Measurements from ENCODE around the gene DOP1B. TPM values are rescaled to one million over a fixed set of nuclear protein-coding genes. Genes with fewer than 3 reads are reported as not detected.

DOP1B gene
- total RNA-seq, 1 experiment from 2014 or later = 16.5 TPM

DNA sequence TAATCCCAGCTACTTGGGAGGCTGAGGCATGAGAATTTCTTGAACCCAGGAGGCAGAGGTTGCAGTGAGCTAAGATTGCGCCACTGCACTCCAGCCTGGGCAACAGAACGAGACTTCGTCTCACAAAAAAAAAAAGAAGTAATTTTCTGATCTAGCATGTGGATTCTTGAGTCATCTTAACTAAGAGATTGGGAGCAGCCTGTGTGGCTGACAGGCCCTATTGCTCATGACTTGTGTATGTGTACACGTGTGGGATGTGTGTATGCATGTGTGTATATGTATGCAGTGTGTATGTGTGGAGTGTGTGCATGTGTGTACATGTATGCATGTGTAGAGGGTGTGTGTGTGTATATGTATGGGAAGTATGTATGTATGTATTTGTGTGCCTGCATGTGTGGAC lies 29.5 kb downstream of the DOP1B start:
- Histone ChIP-seq H3K27me3 (replicated peaks; ENCODE audit: insufficient read depth, low read depth, low read length, poor library complexity) (no peaks in the 10 kb centered on the region), H3K4me3 (ENCODE audit: low read depth, low read length, poor library complexity, severe bottlenecking) (no peak overlapping the region), H3K27ac (ENCODE audit: low read depth, low read length, poor library complexity, severe bottlenecking) (no peak overlapping the region), H3K36me3 (ENCODE audit: insufficient read depth, low read length, poor library complexity, severe bottlenecking) (no peaks in the 10 kb centered on the region), H3K4me1 (ENCODE audit: insufficient read depth, low read length, poor library complexity, severe bottlenecking) (no peaks in the 10 kb centered on the region), H3K9me3 (ENCODE audit: low read depth, low read length, poor library complexity, severe bottlenecking) (no peaks in the 10 kb centered on the region)
- DNase-seq (ENCODE audit: low spot score) = no peak
- intact Hi-C loops (cut with micrococcal nuclease; ENCODE audit: unreplicated experiment) = no loop called here
- BruUV-seq (replicated peaks) = no TSS peak
- no peak for TF ChIP-seq EZH2 (IDR thresholded peaks at IDR 0.05; ENCODE audit: borderline replicate concordance, low read depth, low read length, poor library complexity, severe bottlenecking)
- TF ChIP-seq, protein P1, sequence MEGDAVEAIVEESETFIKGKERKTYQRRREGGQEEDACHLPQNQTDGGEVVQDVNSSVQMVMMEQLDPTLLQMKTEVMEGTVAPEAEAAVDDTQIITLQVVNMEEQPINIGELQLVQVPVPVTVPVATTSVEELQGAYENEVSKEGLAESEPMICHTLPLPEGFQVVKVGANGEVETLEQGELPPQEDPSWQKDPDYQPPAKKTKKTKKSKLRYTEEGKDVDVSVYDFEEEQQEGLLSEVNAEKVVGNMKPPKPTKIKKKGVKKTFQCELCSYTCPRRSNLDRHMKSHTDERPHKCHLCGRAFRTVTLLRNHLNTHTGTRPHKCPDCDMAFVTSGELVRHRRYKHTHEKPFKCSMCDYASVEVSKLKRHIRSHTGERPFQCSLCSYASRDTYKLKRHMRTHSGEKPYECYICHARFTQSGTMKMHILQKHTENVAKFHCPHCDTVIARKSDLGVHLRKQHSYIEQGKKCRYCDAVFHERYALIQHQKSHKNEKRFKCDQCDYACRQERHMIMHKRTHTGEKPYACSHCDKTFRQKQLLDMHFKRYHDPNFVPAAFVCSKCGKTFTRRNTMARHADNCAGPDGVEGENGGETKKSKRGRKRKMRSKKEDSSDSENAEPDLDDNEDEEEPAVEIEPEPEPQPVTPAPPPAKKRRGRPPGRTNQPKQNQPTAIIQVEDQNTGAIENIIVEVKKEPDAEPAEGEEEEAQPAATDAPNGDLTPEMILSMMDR (conservative IDR thresholded peaks at IDR 0.05; ENCODE audit: low read depth, low read length) = no peak
- POLR2A ChIA-PET (ENCODE audit: low non-redundant PET) = no interaction called here
- CTCF ChIA-PET = no interaction called here

DNA sequence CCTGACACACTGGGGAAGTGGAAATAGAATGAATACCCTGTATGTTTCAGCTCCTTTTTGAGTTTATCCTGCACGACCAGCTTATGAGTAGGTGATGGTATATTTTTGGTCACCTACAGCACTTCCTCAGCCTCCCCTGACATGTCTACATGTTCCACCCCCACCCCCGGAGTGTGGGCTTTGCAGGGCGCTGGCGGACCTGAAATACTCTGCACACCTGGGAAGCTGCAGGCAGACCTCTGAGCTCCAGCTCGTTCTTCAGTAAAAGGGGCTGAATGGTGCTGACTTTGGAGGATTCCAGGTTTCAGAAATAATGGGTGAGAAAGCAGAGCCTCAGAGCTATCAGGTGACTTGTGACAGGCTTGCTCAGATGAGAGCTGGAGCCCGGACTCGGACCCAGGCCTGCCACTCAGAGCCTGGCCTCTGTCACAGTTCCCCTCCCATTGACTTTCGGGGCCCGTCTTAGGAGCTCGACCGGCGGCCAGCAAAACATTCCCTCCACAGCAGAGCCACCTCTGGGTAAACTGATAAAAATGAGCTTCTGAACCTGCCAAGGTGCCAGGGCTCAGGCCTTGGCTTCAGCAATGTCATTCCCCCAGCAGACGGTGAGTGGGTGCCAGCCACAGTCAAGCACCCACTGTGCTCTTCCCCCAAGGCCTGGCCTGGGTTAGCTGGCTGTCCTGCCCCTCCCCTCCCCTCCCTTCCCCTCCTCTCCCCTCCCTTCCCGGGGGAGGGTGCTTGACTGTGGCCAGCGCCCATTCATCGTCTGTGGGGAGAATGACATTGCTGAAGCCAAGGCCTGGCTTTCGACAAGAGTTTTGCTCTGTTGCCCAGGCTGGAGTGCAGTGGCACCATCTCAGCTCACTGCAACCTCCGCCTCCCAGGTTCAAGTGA lies 30.1 kb downstream of the DOP1B start:
- intact Hi-C loops (cut with micrococcal nuclease; ENCODE audit: unreplicated experiment) = no loop called here
- POLR2A ChIA-PET (ENCODE audit: low non-redundant PET) = interaction anchor here (0.5 kb wide), 1 partner anchor 17 kb away, joined by 3 read pairs; no protein-coding TSS in a partner anchor
- no peaks in the 10 kb centered on the region for H3K36me3 ChIP-seq (ENCODE audit: insufficient read depth, low read length, poor library complexity, severe bottlenecking)
- no peak for DNase-seq (ENCODE audit: low spot score)
- TF ChIP-seq, protein P1 (conservative IDR thresholded peaks at IDR 0.05; ENCODE audit: low read depth, low read length) = no peak
- TF ChIP-seq EZH2 (IDR thresholded peaks at IDR 0.05; ENCODE audit: borderline replicate concordance, low read depth, low read length, poor library complexity, severe bottlenecking) = no peak
- H3K4me3 ChIP-seq (ENCODE audit: low read depth, low read length, poor library complexity, severe bottlenecking) = no peak overlapping the region
- CTCF ChIA-PET = no interaction called here
- H3K27ac ChIP-seq (ENCODE audit: low read depth, low read length, poor library complexity, severe bottlenecking) = no peak overlapping the region
- no peaks in the 10 kb centered on the region for H3K9me3 ChIP-seq (ENCODE audit: low read depth, low read length, poor library complexity, severe bottlenecking)
- no TSS peak for BruUV-seq (replicated peaks)
- H3K27me3 ChIP-seq (replicated peaks; ENCODE audit: insufficient read depth, low read depth, low read length, poor library complexity) = no peaks in the 10 kb centered on the region
- H3K4me1 ChIP-seq (ENCODE audit: insufficient read depth, low read length, poor library complexity, severe bottlenecking) = no peaks in the 10 kb centered on the region

DNA sequence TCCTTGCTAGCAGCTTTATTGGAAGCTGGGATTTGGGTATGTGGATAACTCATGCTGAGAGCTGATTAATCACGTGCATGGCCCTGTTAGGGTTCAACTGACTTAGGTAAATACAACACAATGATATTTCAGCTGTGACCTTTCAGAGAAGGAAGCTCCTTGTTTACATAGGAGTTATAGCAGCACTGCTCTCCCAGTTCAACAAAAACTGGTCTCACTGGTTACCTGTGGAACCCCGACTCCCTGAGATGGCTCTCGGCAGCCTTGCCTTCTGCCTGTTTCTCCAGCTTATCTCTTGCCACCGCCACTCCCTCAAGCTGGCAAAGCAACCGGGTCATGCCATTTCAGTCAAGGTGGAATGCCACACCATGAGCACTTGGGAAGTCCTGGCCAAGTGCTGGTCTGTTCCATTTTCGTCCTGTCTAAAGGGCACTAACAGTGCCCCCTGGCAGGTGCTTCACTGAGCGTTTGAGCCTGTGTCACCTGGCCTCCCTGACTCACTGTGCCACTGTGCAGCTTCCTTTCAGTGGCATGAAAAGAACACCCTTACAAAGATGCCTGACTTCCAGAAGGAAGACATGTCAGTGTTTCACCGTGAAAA lies 31.6 kb downstream of the DOP1B start:
- ChIA-PET CTCF (no interaction called here), POLR2A (ENCODE audit: low non-redundant PET) (no interaction called here)
- DNase-seq (ENCODE audit: low spot score) = no peak
- Histone ChIP-seq H3K36me3 (ENCODE audit: insufficient read depth, low read length, poor library complexity, severe bottlenecking) (no peaks in the 10 kb centered on the region), H3K27me3 (replicated peaks; ENCODE audit: insufficient read depth, low read depth, low read length, poor library complexity) (no peaks in the 10 kb centered on the region), H3K27ac (ENCODE audit: low read depth, low read length, poor library complexity, severe bottlenecking) (no peak overlapping the region), H3K4me1 (ENCODE audit: insufficient read depth, low read length, poor library complexity, severe bottlenecking) (no peaks in the 10 kb centered on the region), H3K9me3 (ENCODE audit: low read depth, low read length, poor library complexity, severe bottlenecking) (no peaks in the 10 kb centered on the region), H3K4me3 (ENCODE audit: low read depth, low read length, poor library complexity, severe bottlenecking) (no peak overlapping the region)
- no peak for TF ChIP-seq EZH2 (IDR thresholded peaks at IDR 0.05; ENCODE audit: borderline replicate concordance, low read depth, low read length, poor library complexity, severe bottlenecking)
- TF ChIP-seq, protein P1 (conservative IDR thresholded peaks at IDR 0.05; ENCODE audit: low read depth, low read length) = no peak
- no TSS peak for BruUV-seq (replicated peaks)
- intact Hi-C loops (cut with micrococcal nuclease; ENCODE audit: unreplicated experiment) = no loop called here

Measured in A673 (cell line).